Stimulated activated CD4-positive, alpha-beta T cell treated with anti-CD3 and anti-CD28 coated beads, Interleukin-1b, Interleukin-23, amount 100 ng/mL, for 4 hours (primary cell): ENCODE data around the gene MAP3K5.

Source experiments
- DNase-seq, 2 donors: peaks; one replicate each; pipeline ENCODE4 v3.0.0-alpha.2; 2020; ENCODE audit warnings: low read depth in 2 of 2

Gene MAP3K5

DNA sequence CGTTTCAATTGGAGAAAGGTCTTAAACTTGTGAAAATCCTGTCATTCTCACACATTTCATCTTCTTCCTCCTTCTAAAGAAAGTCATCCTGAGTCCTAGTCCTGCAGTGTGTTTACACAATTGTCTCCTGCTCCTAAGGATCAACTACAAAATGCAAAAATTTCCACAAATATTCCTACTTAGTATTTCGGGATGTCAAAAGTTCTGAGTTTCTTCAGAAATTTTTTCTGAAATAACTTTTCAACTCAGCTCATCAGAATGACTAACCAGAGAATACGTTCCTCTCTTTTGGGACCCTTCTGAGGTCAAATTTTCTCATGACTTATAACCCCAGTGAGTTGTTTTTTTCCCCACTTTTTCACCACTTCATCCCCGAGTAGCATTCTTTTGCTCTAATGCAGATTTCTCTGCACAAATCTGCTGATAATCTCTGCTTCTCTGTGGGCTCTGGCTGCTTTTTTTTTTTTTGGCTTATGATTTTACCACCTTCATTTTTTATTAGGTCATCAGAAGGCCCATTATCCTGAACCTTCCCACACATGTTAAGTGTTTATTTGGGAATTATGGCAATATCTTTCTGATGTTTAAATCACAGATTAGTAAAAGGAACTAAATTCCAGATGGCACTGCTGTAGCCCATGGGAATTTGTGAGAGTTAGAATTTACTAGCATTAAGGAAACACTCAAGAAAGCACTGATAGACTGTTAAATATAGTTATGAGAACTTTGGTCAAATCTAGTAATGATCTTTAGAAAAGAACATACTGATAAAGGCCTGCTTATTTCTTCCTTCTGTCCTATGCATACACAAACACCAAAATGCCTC is 41.4 kb downstream of the MAP3K5 start:
- DNase-seq: no peak

DNA sequence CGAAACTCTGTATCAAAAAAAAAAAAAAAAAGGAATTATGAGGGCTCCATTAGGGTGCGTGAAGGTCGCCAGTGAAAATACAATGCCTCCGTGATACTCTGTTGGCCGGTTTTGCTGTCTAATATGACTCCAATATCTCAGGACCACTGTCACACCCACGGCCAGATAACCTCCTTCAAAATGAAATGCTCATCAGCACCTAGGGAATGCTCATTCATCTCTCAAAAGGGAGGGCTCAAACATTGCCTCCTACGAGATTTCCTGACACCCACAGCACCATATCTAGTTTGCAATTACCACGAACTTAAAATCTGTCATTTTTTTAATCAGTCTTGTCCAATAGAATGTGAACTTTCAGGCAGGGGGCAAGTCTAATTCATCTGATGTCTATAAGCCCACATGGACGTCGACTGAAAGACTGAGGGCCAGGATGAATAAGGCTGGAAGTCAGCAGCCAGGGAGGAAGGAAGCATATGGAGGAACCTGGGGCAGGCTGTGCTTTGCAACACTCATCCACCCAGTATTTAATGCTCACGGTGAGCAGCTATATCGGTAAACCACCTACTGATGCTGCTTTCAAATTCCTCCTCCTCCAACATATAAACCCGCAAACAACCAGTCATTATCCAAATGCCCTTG is 42.8 kb downstream of the MAP3K5 start:
- no peak for DNase-seq

DNA sequence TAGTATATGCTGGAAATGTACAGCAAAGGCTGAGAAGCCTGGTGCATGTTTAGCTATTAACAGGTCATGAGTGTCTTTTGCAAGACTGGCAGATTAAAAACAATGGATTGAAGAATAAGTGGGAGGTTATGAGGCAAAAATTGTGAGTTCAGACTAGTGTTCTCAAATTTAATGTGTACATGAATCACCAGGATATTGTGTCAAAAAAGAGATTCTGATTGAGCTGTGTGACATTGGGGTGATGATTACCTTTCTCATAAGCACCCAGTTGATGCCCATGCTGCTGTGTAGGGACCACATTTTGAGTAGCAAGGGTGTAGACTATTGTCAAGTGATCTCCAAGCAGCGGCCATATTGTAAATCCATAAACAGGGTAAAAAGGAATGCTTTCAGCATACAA is 44.8 kb downstream of the MAP3K5 start:
- no peak for DNase-seq

DNA sequence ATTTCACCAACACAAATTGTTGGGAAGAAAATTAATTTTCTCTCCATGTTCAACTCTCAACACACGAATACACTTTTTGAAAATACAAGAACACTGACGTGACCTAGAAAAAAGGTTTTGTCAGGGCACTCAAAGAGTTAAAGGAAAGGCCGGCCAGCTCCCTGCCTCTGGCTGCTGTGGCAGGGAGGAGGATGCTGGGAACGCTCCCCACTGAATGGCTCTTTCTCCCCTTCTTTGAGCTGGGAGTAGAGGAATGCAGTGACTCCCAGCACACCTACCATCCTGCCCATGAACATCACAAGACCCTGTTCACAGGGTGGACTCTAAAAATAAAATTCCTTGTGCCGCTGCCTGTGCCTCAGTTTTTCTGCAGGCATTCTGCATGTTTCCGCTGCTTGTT is 47.0 kb downstream of the MAP3K5 start:
- DNase-seq: no peak

DNA sequence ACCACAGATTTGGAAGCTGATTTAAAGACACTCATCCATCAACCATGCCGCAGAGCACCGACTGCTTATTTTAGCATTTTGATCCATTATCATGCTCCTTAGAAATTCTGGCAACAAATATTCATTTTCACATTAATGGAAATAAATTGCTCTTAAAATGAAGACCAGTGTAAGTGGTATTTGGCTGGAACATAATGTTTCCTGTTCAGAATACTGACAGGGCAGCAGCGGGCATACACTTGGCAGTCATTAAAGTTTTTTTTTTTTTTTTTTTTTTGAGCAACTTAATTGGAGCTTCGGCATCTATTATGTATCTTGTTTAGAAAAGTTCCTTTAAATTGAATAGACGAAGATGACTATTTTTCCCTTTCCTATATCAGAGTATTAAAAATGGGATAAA is 47.4 kb downstream of the MAP3K5 start:
- DNase-seq: no peak

DNA sequence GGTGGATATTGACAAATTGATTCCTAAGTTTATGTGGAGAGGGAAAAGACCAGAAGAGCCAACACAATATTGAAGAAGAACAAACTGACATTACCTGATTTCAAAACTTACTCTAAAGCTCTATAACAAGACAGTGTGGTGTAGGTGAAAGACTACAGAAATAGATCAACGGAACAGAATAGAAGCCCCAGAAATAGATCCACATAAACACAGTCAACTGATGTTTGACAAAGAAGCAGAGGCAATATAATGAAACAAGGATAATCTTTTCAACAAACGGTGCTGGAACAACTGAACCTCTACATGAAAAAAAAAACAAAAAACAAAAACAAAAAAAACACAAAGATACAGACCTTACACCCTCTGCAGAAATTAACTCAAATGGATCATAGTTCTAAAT is 50.2 kb downstream of the MAP3K5 start:
- no peak for DNase-seq

DNA sequence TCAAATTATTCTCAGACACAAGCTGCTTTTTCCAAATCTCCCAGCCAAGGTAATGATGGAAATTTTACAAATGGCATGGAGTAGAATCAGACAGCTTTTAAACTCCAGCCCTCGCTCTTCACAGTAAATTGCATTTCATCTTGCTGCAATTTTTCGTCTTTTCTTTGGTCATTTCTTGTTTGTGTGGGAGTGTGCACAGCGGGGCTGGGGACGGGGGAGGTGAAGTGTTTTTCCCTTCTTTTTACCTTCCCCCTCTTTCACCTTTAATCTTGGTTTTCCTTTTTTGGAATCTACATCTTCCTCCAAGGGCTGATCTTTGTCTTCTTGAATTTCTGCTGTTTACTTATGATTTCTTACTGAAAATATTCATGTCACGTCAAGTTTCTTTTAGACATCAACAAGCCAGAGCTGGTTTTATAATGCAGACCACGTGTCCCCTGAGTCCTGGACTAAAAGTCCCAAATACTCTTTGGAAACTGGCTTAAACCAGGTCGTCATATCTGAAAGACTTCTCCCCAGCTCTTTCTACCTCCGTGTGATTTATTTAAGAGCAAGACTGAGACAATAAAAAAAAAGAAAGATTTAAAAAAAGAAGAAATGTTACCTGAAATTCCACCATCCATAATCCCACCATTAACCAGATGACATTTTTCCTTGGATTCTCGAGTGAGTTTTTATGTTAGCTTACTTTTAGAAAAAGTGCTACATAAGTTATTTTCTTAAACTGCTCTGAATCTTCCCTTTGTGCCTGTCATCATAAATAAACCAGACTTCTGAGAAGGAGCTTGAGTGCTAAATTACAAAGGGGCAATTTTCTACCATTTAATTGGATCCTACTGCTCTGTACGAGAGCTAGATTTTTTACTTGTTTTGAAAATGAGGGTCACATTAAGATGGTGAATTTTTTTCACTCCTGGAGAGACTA is 52.0 kb downstream of the MAP3K5 start:
- no peak for DNase-seq

DNA sequence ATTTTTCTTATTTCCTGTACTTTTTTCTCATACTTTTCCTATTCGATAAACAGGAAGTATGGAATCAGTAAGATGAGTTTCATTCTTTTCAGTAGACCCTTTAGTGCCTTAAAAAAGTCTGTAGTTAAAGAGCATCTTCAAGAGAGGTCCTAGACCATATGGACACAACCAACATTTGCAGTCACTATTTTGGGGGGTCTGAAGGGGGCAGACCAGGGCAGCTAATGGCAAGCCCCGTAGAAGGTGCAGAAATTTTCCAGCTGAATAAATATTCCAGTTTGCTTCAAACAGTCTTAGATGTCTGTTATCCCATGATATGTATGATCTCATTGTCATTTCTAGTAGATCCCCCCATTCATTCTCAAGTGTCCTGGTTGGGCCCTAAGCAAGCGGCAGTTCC is 52.8 kb downstream of the MAP3K5 start:
- DNase-seq: no peak

DNA sequence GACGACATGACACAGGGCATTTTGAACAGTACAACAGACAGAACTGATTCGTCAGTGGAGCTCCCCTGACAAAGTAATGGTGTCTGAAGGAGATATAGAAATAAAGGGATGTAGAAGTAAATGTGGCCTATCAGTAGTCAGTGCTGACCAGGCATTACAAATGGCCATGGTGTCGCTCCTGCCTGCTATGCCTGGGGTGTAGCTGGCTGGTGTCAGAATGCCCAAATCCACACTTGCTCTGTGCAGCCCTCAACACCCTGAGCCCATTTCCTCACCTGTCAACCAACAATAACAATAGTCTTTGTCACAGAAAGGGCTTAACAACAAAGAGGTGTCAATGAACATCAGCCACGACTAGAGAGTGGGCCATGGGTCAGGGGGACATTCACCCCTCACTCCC is 53.2 kb downstream of the MAP3K5 start:
- no peak for DNase-seq

DNA sequence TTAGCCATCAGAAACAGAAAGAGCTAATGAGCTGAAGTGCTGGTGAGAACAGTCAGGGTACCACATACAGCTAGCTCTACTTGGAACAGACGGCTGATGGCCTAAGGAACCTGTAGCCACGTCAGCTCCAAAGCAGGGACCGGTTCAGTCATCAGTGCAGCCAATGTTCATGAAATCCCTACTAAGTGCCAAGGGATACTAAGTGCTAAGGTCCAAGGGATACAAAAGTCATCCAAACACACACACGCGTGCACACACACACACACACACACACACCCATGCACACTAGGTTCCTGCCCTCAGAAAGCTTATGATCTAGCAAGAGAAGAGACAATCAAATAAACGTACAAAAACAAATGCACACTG is 53.6 kb downstream of the MAP3K5 start:
- no peak for DNase-seq

DNA sequence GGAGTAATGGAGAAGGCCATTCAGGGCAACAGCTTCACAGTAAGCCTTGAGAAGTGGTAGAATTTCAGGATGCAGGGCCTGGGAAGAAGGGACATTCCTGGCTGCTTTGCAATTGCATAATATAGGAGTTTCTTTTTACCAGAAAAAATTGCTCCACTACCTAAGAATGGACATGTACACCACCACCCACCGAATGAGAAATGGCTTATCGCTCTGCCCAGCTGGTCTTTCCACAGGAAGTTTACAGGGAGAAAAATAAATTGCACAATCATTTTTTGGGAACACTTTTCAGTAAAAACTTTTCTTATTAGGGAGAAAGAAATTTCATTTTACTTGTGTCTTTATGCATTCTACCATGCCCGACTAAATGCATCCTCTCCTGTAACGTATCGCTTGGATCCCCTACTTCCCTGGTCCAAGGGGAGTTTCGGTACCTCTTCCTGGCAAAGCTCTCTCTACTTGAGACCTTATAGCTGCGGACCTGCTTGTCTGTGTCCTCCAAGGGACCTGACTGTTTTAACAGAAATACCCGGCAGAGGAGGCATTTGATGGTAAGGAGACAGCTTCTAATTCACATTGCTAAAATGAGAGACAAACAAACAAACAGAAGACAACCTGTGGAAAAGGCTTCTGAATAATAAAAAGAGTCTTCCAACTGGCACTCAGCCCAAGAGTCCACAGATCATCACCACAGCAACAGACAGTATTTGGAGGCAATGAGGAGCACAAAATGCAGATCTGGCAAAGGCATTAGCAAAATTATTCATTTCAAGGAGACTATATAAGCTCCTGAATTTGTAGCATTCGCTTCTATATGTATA is 54.2 kb downstream of the MAP3K5 start:
- no peak for DNase-seq

DNA sequence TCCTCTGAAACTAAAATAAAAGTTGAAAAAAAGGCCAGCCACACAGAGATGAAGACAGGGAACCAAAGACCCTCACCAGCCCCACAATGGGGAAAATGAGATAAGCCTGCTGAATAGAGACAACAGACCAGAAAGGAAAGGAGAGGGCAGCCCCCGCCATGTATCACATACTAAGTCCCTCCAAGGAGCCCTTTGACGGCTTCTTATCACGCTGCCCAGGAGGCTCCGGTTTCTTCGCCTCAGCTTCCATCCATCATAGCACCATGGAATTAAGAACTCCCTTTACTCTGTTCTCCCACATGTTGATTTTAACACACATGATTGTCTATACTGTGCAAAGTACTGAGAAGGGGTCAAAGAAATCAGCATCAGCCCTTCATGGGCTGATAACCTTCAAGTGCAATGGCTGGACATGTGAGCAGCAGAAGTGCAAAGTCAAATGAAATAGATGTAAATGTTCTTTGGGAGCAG is 54.9 kb downstream of the MAP3K5 start:
- DNase-seq: no peak

DNA sequence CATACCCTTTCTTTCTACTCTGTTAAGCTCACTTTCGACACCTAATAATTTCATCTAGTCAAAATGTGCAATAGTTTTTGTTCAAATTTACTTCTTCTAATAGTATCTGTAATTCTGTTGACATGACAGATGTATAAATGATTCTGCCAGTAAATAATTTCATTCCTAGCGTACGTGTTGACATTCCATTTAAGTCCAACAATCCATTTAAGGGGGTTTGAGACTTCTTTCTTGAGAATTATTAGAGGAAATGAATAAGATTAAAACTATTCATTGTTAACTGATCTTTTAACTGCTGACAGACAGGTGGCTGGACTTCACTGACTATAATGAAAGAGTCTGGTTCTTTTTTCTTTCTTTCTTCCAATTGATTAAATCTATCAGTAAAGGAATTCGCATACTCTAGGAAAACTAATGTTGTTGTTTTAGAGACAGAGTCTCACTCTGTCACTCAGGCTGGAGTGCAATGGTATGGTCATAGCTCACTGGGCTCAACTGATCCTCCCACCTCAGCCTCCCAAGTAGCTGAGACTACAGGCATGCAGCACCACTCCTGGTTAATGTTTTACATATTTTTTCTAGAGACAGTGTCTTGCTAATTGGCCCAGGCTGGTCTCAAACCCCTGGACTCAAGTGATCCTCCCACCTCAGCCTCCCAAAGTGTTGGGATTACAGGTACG is 55.9 kb downstream of the MAP3K5 start:
- DNase-seq: no peak

DNA sequence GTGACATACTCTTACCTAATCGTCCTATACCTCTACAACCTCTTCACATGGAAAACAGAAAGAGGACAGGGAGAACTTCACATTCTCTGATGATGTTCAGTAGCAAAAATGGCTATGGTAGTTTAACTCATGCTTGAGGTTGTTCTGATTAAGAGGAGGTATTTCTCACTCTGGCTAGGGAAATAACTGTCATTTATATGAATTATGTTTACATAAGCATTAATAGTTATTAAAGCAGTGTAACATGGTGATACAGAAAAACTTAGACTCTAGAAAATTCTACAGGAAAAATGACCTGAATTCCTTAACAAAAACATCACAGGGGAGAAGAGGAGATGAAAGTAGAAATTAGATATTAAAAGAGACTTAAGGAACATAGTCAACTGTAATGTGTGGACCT is 57.3 kb downstream of the MAP3K5 start:
- no peak for DNase-seq

DNA sequence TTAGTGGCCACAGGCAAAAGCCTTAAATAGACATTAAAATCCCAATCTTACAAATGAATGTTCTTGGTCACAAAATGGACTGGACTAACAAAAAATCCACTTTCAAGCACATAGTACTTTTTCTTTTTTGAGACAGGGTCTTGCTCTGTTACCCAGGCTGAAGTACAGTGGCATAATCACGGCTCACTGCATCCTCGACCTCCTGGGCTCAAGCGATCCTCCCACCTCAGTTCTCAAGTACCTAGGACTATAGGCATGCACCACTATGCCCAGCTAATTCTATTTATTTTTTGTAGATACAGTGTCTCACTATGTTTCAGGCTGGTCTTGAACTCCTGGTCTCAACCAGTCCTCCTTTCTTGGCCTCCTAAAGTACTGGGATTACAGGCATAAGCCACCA is 59.4 kb downstream of the MAP3K5 start:
- DNase-seq: no peak

DNA sequence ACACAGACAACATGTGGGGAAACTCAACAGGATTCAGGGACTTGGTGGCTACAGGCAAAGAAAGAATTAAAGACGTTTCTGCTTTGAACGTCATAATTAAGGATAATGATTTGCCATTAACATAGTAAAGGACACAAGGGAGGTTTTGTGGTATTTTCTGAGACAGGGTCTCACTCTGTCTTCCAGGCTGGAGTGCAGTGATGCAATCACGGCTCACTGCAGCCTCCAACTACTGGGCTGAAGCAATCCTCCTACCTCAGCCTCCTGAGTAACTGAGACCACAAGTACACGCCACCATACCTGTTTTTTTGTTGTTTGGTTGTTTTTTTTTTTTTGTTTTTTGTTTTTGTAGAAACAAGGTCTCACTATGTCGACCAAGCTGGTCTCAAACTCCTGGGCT is 62.4 kb downstream of the MAP3K5 start:
- DNase-seq: no peak

DNA sequence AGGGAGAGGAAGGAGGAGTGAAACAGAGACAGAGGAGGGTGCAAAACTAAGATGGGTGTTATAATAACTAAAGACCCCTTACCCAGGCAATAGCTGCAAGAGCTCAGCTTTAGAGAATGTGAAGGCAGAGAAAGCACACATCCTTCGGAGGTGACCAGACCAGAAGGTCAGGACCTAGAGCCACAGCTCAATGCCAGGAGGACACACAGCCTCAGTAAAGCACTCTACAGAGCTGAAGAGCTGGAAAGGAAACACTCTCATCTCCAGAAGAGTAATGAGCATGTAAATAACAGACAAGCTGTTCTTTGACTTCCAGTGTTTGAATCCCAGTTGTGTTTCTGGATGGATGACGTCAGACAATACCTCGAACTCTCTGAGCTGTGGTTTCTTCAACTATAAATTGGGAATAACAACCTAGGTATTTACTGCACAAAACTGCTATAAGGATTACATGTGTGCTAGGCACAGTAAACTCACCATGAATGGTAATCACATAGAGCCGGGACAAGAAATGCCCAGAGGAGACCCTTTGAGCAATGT is 63.2 kb downstream of the MAP3K5 start:
- DNase-seq: no peak

DNA sequence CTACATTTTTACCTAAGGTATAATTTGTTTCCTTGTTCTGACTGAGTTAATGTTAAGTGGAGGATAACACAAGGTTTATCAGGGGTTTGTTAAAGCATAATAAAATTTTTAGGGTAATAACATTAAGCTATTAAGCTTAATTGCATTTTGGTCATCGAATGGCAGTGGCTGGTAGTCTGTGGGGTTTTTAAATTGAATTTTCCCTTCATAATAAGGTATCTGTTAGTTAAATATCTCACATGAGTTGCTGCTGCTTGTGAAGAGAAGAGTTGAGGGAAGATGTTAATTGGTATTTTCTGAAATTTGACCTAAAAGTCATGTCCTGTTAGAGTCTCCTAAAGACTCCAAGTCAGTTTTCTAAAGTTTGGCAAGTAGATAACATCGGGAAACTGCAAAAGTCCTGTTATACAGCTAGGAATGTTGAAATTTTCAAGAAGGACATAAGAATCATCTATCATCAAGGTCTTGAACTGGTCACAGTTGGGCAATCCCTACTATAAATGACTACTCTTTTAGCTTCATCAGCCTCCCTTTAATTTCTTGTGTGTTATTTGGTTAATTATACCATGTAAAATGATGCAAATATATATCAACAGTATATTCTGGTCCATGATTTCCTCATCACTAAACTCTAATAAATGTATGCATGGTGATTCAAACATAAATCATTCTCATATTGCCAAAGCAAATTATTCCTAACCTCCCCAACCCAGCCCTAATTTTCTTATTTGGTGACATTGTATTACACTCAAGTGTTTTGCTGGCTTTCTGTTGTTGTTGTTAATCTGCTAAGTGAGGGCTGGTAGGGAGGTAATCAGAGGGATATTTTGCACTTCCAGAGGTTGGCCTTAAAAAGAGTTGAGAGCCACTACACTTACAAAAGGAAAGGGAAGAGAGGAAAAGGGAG is 64.0 kb downstream of the MAP3K5 start:
- no peak for DNase-seq

DNA sequence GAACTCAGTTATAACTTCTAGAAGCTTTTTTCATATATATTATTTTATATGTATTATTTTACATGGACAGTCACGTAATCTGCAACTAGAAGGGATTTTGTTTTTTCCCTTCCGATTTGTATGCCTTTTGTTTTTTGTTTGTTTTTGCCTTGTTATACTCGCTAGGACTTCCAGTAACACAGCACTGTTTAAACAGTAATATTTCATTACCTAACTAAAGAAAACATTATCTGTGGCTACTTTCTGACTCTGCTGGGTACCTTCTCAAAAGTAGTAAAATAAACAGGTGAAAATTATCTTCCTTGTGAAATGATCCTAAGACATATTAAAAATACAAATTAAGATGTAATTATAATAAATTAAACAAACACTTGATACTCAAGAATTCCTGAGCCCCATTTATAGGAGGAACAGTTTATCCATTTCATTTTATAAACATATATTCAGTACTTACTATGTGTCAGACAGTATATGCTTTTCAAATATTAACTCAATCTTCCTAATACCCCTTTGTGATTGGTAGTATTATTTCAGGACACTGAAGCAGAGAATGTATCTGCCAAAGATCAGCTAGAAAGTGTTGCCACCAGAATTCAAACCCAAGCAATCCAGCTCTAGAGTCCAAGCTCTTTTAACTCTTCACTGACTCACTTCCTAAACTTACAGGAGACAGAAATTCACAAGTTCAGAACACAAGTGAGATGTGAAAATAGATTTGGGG is 65.3 kb downstream of the MAP3K5 start:
- DNase-seq: no peak
